ENCODE results near the gene C19orf44.
"Not testable (repeated sequence)": the region's sequence is repeated elsewhere in the genome, so short reads cannot be mapped to it uniquely, and the experiment has no call there.

- TF ChIP-seq CTCF (conservative IDR thresholded peaks at IDR 0.05); ZFX (IDR thresholded peaks at IDR 0.05): not testable (repeated sequence)
Observed at GRCh38 chr19:16543734-16544133, 47.5 kb downstream of the C19orf44 start.

All from C4-2B (cell line).